SU-DHL-6 (cell line): Measurements from ENCODE around the gene SLC8B1.
A peak's percentile ranks its signal among the peaks of the same experiment; 100 is the strongest.

Experiments
- H2AFZ ChIP-seq: fragments of 200-600 bp; sonication (generic); 2 replicates; pipeline ENCODE4 v1.6.1; 2014; ENCODE audit warnings: low read depth, mild to moderate bottlenecking, moderate library complexity, mixed read lengths, antibody characterized with exemption, low read length; ENCODE audit not compliant: severe bottlenecking
- H3F3A ChIP-seq: fragments of 200-600 bp; shearing (Covaris generic); 2 replicates; pipeline ENCODE4 v1.6.0; 2016; ENCODE audit warnings: antibody characterized with exemption, mild to moderate bottlenecking; ENCODE audit not compliant: insufficient read depth
- H3K27ac ChIP-seq: fragments of 200-600 bp; sonication (generic); 2 replicates; pipeline ENCODE4 v1.5.1; 2016; ENCODE audit warnings: low read depth, mild to moderate bottlenecking, low read length, moderate library complexity, mixed read lengths
- H3K27me3 ChIP-seq: fragments of 200-600 bp; sonication (generic), shearing (Covaris generic); 2 replicates; pipeline ENCODE4 v1.6.0; 2014; ENCODE audit warnings: mild to moderate bottlenecking, low read length
- H3K36me3 ChIP-seq: fragments of 200-600 bp; sonication (generic); 2 replicates; pipeline ENCODE4 v1.6.1; 2014; ENCODE audit warnings: mild to moderate bottlenecking, low read length, mixed read lengths
- H3K4me2 ChIP-seq: fragments of 300-600, 200-600 bp; shearing (Covaris generic), sonication (generic); 2 replicates; pipeline ENCODE4 v1.6.0; 2014; ENCODE audit warnings: low read length, low read depth, mild to moderate bottlenecking; ENCODE audit not compliant: poor library complexity, severe bottlenecking
- H3K4me3 ChIP-seq: fragments of 200-600 bp; sonication (generic); 2 replicates; pipeline ENCODE4 v1.5.1; 2014; ENCODE audit warnings: antibody characterized with exemption, low read length, mild to moderate bottlenecking, mixed read lengths; ENCODE audit not compliant: insufficient read depth, poor library complexity, severe bottlenecking
- H3K79me2 ChIP-seq: fragments of 200-600 bp; sonication (generic); 2 replicates; pipeline ENCODE4 v1.6.1; 2014; ENCODE audit warnings: mild to moderate bottlenecking, low read length, moderate library complexity; ENCODE audit not compliant: insufficient read depth
- H3K9ac ChIP-seq: fragments of 200-600 bp; sonication (generic); 2 replicates; pipeline ENCODE4 v1.7.0; 2014; ENCODE audit warnings: mild to moderate bottlenecking, low read length
- H3K9me2 ChIP-seq: fragments of 200-600 bp; sonication (generic); replicated peaks from 2 replicates; pipeline ENCODE4 v1.6.1; 2014; ENCODE audit warnings: low read length; ENCODE audit not compliant: insufficient read depth
- H3K9me3 ChIP-seq: fragments of 200-600 bp; sonication (generic); 2 replicates; pipeline ENCODE4 v1.6.1; 2014; ENCODE audit warnings: low read length, mixed read lengths; ENCODE audit not compliant: insufficient read depth
- H4K20me1 ChIP-seq: fragments of 200-600 bp; sonication (generic); 2 replicates; pipeline ENCODE4 v1.6.1; 2014; ENCODE audit warnings: low read depth, mild to moderate bottlenecking, antibody characterized with exemption, low read length, moderate library complexity, mixed read lengths
- CTCF ChIP-seq: fragments of 200-600 bp; sonication (generic); IDR thresholded peaks from one replicate; pipeline ENCODE4 v1.5.1; 2017; ENCODE audit warnings: antibody characterized with exemption, mild to moderate bottlenecking, low read length, moderate library complexity; ENCODE audit not compliant: insufficient read depth, poor library complexity, severe bottlenecking
- EZH2phosphoT487 ChIP-seq: fragments of 200-600 bp; sonication (generic), shearing (Covaris generic); conservative IDR thresholded peaks from 2 replicates; pipeline ENCODE4 v1.6.1; 2018; ENCODE audit warnings: mild to moderate bottlenecking, antibody characterized with exemption, low read length, moderate library complexity, mixed read lengths

Gene SLC8B1

GRCh38 chr12:113334786-113335539 lies at the start of gene SLC8B1:
Gene SLC8B1 (minus strand): TSS chr12:113335109. CDS start chr12:113332878, 2,231 bp downstream.
- H3K4me2 ChIP-seq, result peak within 1 kb of the TSS; percentile 74
- peak within 1 kb of the TSS; percentile 71 for H2AFZ ChIP-seq
- no peaks in the 10 kb centered on the region for H3K9me3 ChIP-seq
- H3K4me3 ChIP-seq, result peak within 1 kb of the TSS; percentile 95
- H4K20me1 ChIP-seq, result no peaks in the 10 kb centered on the region
- no peaks in the 10 kb centered on the region for H3K79me2 ChIP-seq
- H3K27ac ChIP-seq, result peak within 1 kb of the TSS; percentile 6; the same call in 1 of the 2 replicates
- peak within 1 kb of the TSS; percentile 69 for H3K9ac ChIP-seq
- H3K9me2 ChIP-seq, result no peaks in the 10 kb centered on the region
- H3K36me3 ChIP-seq, result no peaks in the 10 kb centered on the region
- no peak for TF ChIP-seq EZH2phosphoT487
- no peak for TF ChIP-seq CTCF
- H3F3A ChIP-seq, result no peaks in the 10 kb centered on the region
- no peaks in the 10 kb centered on the region for H3K27me3 ChIP-seq

- Histone ChIP-seq H4K20me1 (no peaks in the 10 kb centered on the region), H2AFZ (no peak overlapping the region), H3K79me2 (no peaks in the 10 kb centered on the region), H3K27ac (no peak overlapping the region), H3K36me3 (no peaks in the 10 kb centered on the region), H3K9me3 (no peaks in the 10 kb centered on the region), H3K9ac (no peak overlapping the region), H3F3A (no peaks in the 10 kb centered on the region), H3K4me3 (no peak overlapping the region), H3K9me2 (no peaks in the 10 kb centered on the region), H3K4me2 (no peak overlapping the region), H3K27me3 (no peaks in the 10 kb centered on the region)
- no peak for TF ChIP-seq CTCF
Measured at GRCh38 chr12:113382206-113382605, 47.3 kb upstream of the SLC8B1 start.

GRCh38 chr12:113381220-113381619 lies 46.3 kb upstream of the SLC8B1 start:
- TF ChIP-seq CTCF, result no peak
- no peak for TF ChIP-seq EZH2phosphoT487
- H3K79me2 ChIP-seq, result no peaks in the 10 kb centered on the region
- H3K4me2 ChIP-seq, result no peak overlapping the region
- no peak overlapping the region for H3K4me3 ChIP-seq
- H2AFZ ChIP-seq, result no peak overlapping the region
- H3K27me3 ChIP-seq, result no peaks in the 10 kb centered on the region
- no peaks in the 10 kb centered on the region for H3F3A ChIP-seq
- no peaks in the 10 kb centered on the region for H3K9me2 ChIP-seq
- no peaks in the 10 kb centered on the region for H4K20me1 ChIP-seq
- H3K27ac ChIP-seq, result no peak overlapping the region
- no peak overlapping the region for H3K9ac ChIP-seq
- H3K9me3 ChIP-seq, result no peaks in the 10 kb centered on the region
- H3K36me3 ChIP-seq, result no peaks in the 10 kb centered on the region
